Adrenal gland (tissue), 5 donors: Measurements from ENCODE around the gene RCOR1.

ENCODE experiments used
- POLR2A ChIP-seq, 2 donors: fragments of 450-650 bp; IDR thresholded peaks; one replicate each; pipeline ENCODE4 v1.6.1; 2017; ENCODE audit warnings: antibody characterized with exemption in 2 of 2, mild to moderate bottlenecking in 2 of 2, moderate library complexity in 1 of 2
- TF ChIP-seq, protein P1 (sequence below), 6 experiments: fragments of 450-650 bp in 4 of 6; fragments of 200-600 bp in 2 of 6; sonication (generic) in 1 of 6; IDR thresholded peaks; 1 replicate in 5 of 6; 2 replicates in 1 of 6; pipeline versions ENCODE4 v1.5.1 to v1.8.0; 2016 to 2021; ENCODE audit warnings: antibody characterized with exemption in 6 of 6, mild to moderate bottlenecking in 2 of 6, moderate library complexity in 1 of 6
- donor health status: DM: no; HTN: no; CAD: no.

DNA sequence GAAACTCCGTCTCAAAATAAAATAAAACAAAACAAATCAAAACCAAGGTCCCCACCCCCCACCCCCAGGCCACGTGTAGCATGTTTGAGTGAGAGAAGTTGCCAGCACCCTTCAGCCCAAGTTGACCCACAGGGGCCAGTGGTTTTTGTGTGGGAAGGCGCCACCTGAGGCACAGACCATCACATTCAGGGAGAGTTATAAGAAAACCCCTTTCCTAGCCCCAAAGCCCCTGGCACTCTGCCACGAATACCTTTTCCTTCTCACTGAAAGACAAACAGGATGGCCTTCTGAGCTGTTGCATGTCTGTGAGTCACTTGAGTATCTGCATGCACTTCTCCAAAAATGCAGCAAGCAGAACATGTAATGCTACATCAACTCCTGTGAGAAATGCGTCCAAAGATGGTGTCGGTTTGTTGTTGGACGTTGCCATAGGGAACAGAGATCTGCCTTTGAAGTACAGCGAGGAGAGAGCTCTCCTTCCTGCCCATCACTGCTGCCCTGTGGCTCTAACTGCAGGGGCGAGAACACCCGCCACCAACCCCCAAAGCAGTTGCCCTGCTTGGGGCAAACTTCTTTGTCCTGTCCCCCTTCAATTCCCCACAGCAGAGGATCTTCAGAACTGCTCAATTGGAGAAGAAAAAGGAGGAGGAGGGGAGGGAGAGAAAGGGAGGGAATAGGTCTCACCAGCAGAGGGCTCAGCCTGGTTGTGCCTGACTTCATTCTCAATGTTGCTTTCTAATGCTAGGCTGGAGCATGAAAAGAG lies 182.1 kb downstream of the RCOR1 start:
- TF ChIP-seq, protein P1, sequence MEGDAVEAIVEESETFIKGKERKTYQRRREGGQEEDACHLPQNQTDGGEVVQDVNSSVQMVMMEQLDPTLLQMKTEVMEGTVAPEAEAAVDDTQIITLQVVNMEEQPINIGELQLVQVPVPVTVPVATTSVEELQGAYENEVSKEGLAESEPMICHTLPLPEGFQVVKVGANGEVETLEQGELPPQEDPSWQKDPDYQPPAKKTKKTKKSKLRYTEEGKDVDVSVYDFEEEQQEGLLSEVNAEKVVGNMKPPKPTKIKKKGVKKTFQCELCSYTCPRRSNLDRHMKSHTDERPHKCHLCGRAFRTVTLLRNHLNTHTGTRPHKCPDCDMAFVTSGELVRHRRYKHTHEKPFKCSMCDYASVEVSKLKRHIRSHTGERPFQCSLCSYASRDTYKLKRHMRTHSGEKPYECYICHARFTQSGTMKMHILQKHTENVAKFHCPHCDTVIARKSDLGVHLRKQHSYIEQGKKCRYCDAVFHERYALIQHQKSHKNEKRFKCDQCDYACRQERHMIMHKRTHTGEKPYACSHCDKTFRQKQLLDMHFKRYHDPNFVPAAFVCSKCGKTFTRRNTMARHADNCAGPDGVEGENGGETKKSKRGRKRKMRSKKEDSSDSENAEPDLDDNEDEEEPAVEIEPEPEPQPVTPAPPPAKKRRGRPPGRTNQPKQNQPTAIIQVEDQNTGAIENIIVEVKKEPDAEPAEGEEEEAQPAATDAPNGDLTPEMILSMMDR (IDR thresholded peaks at IDR 0.05): peak; percentile 59 to 79 (median 72)
- TF ChIP-seq POLR2A (IDR thresholded peaks at IDR 0.05): no peak
